GM18873 (cell line): ENCODE data around the gene EBF3.

Experiments used
- ATAC-seq: cut with Tn5 transposase; IDR thresholded peaks from one replicate; pipeline ENCODE4 v1.9.1; 2021; ENCODE audit warnings: mild to moderate bottlenecking, moderate library complexity, moderate number of reproducible peaks; ENCODE audit not compliant: unreplicated experiment, low FRiP score

Gene EBF3

DNA sequence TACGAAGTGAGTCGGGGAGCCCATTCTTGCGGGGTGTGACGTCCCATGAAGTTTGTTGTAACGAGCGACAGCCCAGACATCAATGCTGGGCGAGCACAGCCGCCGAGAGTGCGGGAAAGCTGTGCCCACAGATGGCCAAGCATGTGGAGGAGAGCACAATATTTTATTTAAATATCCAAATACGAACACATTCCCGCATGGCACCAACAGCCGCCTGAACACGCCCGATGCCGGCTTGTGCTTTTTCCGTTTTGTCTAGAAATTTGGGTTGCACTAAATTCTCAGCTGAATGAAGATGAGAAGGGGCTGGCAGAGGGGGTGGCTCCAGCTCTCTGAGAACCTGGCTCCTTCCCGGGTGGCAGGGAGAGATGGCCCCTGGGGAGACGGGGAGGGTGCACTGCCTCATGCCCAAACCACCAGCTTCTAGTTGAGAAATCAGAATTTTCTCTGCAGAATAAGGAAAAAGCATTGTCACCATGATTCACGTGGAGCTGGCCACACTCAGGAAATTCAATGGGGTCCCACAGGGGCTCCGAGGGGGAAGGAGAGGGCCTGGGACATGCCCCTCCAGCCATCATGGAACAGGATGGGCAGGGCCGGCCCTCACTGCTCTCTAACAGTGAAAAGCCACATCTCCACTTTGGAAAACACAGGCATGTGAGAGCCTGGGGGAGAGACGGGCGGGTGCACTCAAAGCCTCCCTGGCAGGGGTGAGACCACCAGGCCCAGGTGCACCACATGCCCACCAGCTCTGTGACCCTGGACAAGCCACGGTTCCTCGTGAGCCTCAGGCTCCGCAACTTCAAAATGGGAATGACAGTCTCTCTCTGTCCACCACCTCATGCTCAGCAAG is 48.3 kb downstream of the EBF3 start:
- ATAC-seq, result no peak

DNA sequence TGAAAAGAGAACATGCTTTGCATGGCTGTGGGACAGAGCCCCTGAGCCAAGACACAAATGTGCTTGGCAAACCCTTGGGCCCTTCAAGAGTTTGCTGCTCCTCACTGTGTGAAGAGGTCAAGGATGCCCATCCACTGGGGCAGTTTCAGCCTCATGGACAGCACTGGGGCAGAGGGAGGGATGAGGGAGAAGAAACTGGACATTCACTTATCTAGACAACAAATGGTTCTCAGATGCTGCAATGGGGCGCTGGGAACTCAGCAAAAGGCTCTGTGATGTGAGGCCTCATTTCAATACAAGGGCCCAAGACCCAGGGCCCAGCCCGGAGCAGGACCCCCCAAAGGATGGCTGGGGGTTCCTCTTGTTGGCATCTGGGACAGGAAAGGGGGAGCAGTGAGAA is 49.1 kb downstream of the EBF3 start:
- no peak for ATAC-seq

DNA sequence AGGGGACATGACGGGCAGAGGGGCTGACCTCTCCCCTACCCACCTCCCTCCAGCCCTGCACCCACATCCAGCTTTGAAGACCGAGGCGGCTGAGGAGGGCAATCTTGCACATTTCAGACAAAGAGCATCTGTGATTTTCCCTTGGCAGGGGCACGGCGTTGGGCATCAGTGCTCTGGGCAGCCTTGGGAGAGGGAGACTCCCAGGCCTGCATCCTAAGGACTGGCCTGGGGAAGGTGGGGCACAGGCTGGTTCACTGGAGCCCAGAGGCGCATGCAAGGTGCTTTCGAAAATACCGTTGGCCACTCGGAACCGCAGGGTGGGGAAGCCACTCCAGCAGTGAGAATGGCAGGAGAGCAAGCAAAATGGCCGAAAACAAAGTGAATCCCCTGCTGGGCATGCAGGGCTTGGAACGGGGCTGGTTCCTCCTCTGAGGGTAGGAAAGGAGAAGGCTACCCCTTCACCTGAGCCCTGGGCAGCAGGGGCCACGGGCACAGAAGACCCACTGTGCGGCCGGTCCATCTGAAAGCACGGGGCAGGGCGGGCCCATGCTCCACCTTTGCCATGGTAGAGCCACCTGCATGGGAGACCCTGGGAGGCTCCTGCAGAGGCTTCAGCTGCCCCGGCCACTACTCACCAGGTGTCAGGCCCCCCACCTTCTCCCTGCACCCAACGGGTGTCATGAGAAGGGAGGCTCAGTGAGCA is 49.8 kb downstream of the EBF3 start:
- ATAC-seq, result no peak

DNA sequence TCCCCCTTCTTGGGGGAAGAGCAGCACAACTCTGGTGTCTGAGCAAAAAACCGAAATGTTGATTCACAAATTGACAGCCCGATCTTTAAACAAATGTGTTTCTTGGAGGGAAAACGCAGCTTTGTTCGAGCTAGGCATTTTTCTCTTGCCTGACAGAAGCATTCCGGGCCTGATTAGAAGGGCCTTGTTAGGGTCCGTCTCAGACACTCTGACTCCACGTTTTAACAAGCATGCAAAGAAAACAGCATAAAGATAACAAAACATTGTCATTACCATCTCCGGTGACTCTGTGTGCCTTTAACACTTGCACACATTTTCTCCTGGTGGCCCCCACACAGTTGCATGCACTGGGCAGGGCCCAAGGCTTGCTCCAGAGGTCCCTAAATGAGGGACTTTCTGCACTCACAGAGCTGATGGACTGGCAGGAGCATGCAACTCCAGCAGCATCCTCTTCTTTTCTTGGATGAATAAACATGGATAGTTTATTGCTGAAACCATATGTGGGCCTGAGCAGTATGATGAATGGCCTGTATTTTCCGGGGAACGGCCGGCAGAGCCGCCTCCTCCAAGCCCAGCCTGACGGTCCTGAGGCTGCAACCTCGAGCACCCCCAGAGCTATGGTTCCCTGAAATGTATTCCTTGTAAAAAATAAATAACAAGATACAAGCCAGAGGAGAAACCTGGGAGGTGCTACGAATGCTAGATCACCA is 50.9 kb downstream of the EBF3 start:
- no peak for ATAC-seq

DNA sequence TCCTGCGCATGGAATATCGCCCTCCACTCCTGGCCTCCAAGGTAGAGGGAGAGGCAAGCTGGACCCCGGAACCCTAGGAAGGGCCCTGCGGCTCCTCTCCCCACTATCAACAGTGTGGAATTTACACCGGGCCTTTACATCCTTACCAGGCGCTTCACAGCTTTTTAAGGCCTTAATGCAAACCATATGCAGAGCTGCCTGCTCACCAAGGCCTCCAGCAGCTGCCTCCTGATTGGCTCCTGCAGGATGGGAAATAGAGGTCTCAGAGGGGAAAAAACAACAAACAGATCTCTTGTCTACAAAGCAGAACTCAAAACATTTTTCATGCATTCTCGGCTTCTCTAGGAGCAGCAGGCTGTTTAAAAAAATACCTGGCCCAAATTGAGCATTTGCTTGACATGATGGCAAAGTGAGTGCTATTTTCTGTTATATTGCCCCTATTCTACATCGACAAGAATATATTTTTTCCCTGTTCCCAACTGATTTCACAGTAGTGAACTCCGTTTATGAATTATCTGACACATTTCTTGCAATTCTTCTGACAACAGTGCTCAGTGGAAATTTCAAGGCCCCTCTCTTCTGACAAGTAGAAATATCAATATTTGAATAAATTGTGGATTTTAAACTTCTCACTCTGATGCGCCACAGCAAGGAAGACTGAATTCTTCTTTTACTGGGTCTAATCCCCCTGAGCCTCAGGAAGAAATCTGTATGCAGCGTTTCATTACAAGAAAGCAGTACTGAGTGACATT is 51.7 kb downstream of the EBF3 start:
- no peak for ATAC-seq

- ATAC-seq, result no peak
Observed at GRCh38 chr10:129911451-129912165, 52.5 kb downstream of the EBF3 start.

- ATAC-seq, result no peak
Observed at GRCh38 chr10:129910861-129911260, 53.2 kb downstream of the EBF3 start.

DNA sequence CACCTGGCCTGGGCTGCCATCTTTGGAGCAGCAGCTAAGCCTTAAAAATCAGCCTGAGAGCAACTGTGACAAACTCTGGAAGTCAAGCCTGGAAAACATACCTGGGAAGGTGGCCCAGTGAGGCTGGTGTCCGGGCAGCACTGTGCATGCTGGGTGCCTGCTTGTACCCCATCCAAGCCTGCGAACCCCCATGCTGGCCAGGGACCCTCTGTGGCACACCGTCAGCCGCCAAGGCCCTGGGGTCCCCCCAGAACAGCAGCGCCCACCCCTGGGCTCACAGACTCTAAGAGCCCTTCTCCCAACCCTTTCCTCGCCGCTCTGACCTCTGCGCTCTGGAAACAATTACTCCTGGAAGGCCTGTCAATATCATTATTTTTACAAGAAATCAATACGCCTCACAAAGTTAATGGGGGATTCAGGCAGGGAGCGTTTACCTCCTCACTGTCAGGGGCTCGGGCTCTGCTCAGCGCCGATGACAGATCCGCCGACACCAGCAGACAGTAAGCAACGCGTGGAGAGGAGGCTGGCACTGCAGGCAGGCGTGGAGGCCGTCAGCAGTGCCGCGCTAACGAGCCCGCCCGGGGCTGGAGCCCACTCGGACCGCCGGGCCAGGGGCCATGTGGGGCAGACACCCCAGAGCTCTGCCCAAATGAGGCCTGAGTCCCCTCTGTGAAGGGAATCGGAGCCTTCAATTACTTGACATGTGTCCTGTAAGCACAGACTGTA is 54.4 kb downstream of the EBF3 start:
- ATAC-seq, result no peak

- no peak for ATAC-seq
Observed at GRCh38 chr10:129909080-129909479, 55.0 kb downstream of the EBF3 start.

DNA sequence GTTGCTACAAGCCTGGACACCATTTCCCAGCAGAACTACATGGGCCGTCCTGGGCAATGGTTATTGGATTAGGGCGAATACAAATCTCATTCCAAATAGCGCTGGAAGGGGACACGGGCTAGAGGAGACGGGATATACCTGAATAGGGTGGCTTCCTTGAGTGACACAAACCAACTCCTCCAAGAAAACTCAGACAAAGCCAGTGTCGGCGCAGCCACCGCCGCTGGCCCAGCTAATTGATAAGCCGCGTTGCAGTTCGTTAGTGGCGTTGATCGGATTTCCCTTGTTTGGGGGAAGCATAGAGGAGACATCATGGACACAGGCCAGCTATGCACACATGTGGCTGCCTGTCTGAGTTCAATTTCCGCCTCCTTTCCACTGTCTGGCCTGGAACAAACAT is 55.7 kb downstream of the EBF3 start:
- ATAC-seq, result no peak

DNA sequence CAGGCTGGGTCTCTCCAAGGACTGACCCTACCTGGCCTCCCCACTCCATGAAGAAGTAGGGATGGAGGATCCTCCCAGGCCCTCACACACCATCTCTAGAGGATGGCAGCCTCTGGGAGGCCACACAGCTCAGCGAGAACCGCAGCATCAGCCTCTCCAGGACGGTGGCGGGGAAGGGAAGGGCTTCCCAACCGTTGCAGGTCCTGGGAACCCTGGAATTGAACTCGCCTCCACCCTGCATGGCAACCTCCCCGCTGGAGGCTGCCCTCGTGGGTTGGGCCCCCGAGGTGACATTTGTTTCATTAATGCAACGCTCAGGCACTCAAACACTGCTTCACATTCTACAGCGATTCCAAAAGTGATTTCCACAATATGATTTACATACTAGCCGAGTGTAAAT is 58.5 kb downstream of the EBF3 start:
- no peak for ATAC-seq

GRCh38 chr10:129904323-129904722 is 59.8 kb downstream of the EBF3 start:
- ATAC-seq, result no peak

GRCh38 chr10:129901389-129902006 is 62.6 kb downstream of the EBF3 start:
- no peak for ATAC-seq

GRCh38 chr10:129900825-129901224 is 63.2 kb downstream of the EBF3 start:
- ATAC-seq, result no peak

GRCh38 chr10:129899276-129900130 is 64.6 kb downstream of the EBF3 start:
- ATAC-seq, result no peak

DNA sequence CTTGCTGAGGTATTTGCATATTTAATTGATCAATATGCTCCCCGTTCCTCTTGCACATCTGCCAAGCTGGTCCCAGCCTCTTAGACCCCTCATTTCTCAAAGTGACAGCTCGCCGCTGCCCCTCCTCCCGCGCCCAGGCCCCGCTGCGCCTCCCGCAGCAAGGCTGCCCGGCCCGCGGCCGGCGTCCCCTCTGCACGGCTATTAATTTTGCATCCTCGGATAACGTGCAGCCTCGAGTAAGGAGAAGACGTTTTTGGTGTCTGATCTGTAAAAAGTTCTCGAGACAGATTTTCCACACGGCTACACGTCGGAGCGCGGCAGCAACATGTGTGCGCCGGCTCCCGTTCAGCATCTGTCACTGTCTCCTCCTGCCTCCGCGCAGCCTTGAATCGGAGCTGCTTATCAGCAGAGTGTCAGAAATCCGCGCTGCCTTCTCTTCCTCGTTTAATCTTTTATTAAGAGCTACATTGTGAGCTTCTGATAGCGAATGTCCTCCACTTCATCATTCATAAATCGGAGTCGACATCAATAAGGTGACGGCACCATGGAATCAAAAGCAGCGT is 65.3 kb downstream of the EBF3 start:
- ATAC-seq, result no peak

DNA sequence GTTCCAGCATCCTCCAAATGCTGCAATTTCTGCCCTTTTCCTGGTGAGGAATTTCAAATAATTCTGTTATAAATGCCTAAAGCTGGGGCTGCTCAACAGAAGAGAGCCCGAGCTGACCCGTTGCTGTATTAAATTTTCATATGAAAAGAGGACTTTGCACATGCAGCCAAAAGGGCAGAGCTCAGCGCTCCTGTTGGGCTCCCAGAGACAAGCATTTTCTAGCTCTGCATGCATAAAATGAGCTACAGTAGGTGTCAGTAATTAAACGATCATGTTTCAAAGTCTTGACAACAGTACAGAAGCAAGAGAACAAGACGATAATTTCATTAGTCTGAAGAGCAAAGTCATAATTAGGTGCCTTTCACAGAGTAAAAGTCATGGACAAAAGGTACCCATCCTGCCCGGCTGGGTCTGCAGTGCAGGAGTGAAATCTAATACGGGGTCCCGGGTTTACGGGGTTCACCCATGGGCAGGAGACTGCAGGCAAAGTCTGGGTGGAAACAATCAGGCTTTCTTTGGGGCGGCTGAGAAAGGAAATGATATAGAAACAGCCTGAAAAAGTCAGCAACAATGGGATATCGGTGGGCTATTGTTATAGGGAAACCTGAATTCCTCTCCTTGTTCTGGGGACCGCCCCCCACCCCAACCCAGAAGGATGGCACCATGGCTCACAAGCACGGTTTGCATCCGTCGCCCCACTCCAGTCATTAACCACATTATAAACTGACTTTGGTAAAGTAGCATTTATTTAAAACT is 66.0 kb downstream of the EBF3 start:
- no peak for ATAC-seq
